K562 (cell line): ENCODE measurements around the gene SIRPA. TPM values are rescaled to one million over a fixed set of nuclear protein-coding genes. Genes with fewer than 3 reads are reported as not detected.

ENCODE experiments used
- ATAC-seq: fragments of 200-7000 bp; cut with Tn5 transposase; 3 replicates; pipeline ENCODE4 v1.9.1; 2020; ENCODE audit warnings: moderate library complexity
- BruUV-seq: library from RNA; stranded (reverse); fragments of 400-500 nt; replicated peaks from 2 replicates; lab custom pipeline; 2021; lab: Mats Ljungman, UMichigan
- CTCF ChIA-PET: fragments of 300-600 bp; formaldehyde crosslinking; extraction: SDS; loops from one replicate; lab custom pipeline; 2021; ENCODE audit warnings: low intra/inter-chr PET ratio; lab: Yijun Ruan, JAX
- POLR2A ChIA-PET: fragments of 300-600, 350-650 bp; sonication (Branson Sonifier 250); formaldehyde crosslinking; extraction: SDS; loops from one replicate; lab custom pipeline; 2021; ENCODE audit warnings: antibody characterized with exemption, inconsistent platforms; lab: Yijun Ruan, JAX
- DNase-seq, 4 experiments: peaks; one replicate each; pipeline versions ENCODE4 v3.0.0 to v3.0.0-alpha.2; 2011 to 2018; ENCODE audit warnings: low spot score in 3 of 4, mixed read lengths in 3 of 4; ENCODE audit errors: extremely low read depth in 1 of 4
- FAIRE-seq: peaks from 2 replicates; lab custom pipeline; 2011; peaks lifted over from hg19 to GRCh38; lab: Jason Lieb, UNC
- H2AFZ ChIP-seq: 2 replicates; pipeline ENCODE4 v1.6.0; 2011; ENCODE audit warnings: low read depth, low read length, control low read depth, inconsistent platforms
- H3K27ac ChIP-seq: fragments of 200-600 bp; 3 replicates; pipeline ENCODE4 v1.8.0; 2011; ENCODE audit warnings: low read depth, mild to moderate bottlenecking, control low read depth, inconsistent platforms, low read length, moderate library complexity, mixed read lengths; ENCODE audit errors: extremely low read depth
- H3K27me3 ChIP-seq, 2 experiments: fragments of 300-600 bp in 1 of 2; 2 replicates in 1 of 2; 3 replicates in 1 of 2; pipeline versions ENCODE4 v1.6.0 to v1.8.0; 2011; ENCODE audit warnings: inconsistent platforms in 2 of 2, low read length in 2 of 2, mild to moderate bottlenecking in 1 of 2, mixed read lengths in 1 of 2, moderate library complexity in 1 of 2; ENCODE audit not compliant: control insufficient read depth in 2 of 2, insufficient read depth in 2 of 2
- H3K36me3 ChIP-seq: fragments of 300-600 bp; 3 replicates; pipeline ENCODE4 v1.8.0; 2011; ENCODE audit warnings: mild to moderate bottlenecking, low read length, inconsistent platforms; ENCODE audit not compliant: control insufficient read depth, insufficient read depth
- H3K4me1 ChIP-seq, 2 experiments: fragments of 200-600 bp in 1 of 2; replicated peaks in 1 of 2; 2 replicates in 1 of 2; 3 replicates in 1 of 2; pipeline versions ENCODE4 v1.5.1 to v1.8.0; 2011; ENCODE audit warnings: inconsistent platforms in 2 of 2, low read length in 2 of 2, mild to moderate bottlenecking in 1 of 2, mixed read lengths in 1 of 2, moderate library complexity in 1 of 2; ENCODE audit not compliant: control insufficient read depth in 2 of 2, insufficient read depth in 2 of 2
- H3K4me2 ChIP-seq: 2 replicates; pipeline ENCODE4 v1.6.1; 2011; ENCODE audit warnings: low read length, control low read depth, inconsistent platforms, mixed read lengths; ENCODE audit not compliant: insufficient read depth
- H3K4me3 ChIP-seq: fragments of 200-600 bp; sonication (generic), shearing (Covaris generic); 2 replicates; pipeline ENCODE4 v1.5.1; 2016; ENCODE audit warnings: control low read depth, inconsistent platforms
- H3K79me2 ChIP-seq: fragments of 200-600 bp; 3 replicates; pipeline ENCODE4 v1.8.0; 2011; ENCODE audit warnings: low read length, inconsistent platforms; ENCODE audit not compliant: control insufficient read depth, insufficient read depth
- H3K9ac ChIP-seq, 2 experiments: 2 replicates each; pipeline versions ENCODE4 v1.6.0 to v1.6.1; 2011; ENCODE audit warnings: low read depth in 2 of 2, low read length in 2 of 2, control low read depth in 1 of 2, inconsistent platforms in 1 of 2, mild to moderate bottlenecking in 1 of 2, mixed read lengths in 1 of 2; ENCODE audit not compliant: insufficient read depth in 1 of 2
- H3K9me1 ChIP-seq: one replicate; pipeline ENCODE4 v1.6.0; 2011; ENCODE audit warnings: inconsistent platforms, mild to moderate bottlenecking, low read length, moderate library complexity; ENCODE audit not compliant: control insufficient read depth, insufficient read depth
- H3K9me3 ChIP-seq: replicated peaks from 2 replicates; pipeline ENCODE4 v1.5.1; 2011; ENCODE audit warnings: low read depth, low read length, inconsistent platforms; ENCODE audit not compliant: control insufficient read depth, insufficient read depth
- H4K20me1 ChIP-seq: replicated peaks from 2 replicates; pipeline ENCODE4 v1.6.1; 2011; ENCODE audit warnings: low read length, inconsistent platforms, mixed read lengths; ENCODE audit not compliant: control insufficient read depth, insufficient read depth
- ATF6 ChIP-seq: sonication (generic); formaldehyde crosslinking; IDR thresholded peaks from 2 replicates; pipeline ENCODE4 v1.4.0; 2020; ENCODE audit warnings: mild to moderate bottlenecking, missing genetic modification reagents
- CBX5 ChIP-seq: IDR thresholded peaks from 2 replicates; pipeline ENCODE4 v1.6.1; 2014; ENCODE audit warnings: low read depth, borderline replicate concordance
- CHD2 ChIP-seq: IDR thresholded peaks from 2 replicates; pipeline ENCODE4 v1.6.1; 2011; ENCODE audit warnings: low read depth, low read length
- EP400 ChIP-seq: fragments of 450-650 bp; IDR thresholded peaks from 2 replicates; pipeline ENCODE4 v1.6.1; 2017; ENCODE audit warnings: antibody characterized with exemption, mild to moderate bottlenecking, moderate library complexity
- HLTF ChIP-seq: fragments of 450-650 bp; IDR thresholded peaks from 2 replicates; pipeline ENCODE4 v1.6.1; 2016
- NCOR1 ChIP-seq: fragments of 450-650 bp; IDR thresholded peaks from 2 replicates; pipeline ENCODE4 v1.6.1; 2016; ENCODE audit warnings: mild to moderate bottlenecking, moderate library complexity
- WGBS: fragments of 100-300 bp; shearing (Covaris generic); methylation state at CpG from one replicate; pipeline ENCODE4 v1.1.6; 2016; ENCODE audit warnings: low coverage, mixed read lengths; ENCODE audit not compliant: insufficient coverage; ENCODE audit errors: missing lambda C conversion rate; 5-methylcytosine and 5-hydroxymethylcytosine counted together
- in situ Hi-C: fragments of 300-500 bp; cut with MboI; formaldehyde crosslinking; loops from 4 replicates; pipeline ENCODE4 v1.15.0; 2018; ENCODE audit warnings: inconsistent platforms, mixed read lengths
- intact Hi-C: fragments of 100-400 bp; cut with micrococcal nuclease; formaldehyde crosslinking; loops from 2 replicates; pipeline ENCODE4 v1.14.2; 2022
- polyA plus RNA-seq, 8 experiments: library from polyadenylated mRNA; depleted of rRNA in 4 of 8; stranded (reverse) in 5 of 8; unstranded in 3 of 8; fragments of >200 nt; fragmentation: Nextera tagmentation in 2 of 8; fragmentation: Illumina TruSeq in 1 of 8; extraction: Ambion mirVana in 2 of 8; extraction: Trizol in 1 of 8; gene quantifications; 2 replicates each; pipeline versions ENCODE4 v1.2.1 to v1.2.3, GENCODE V29; 2011 to 2014; ENCODE audit warnings: inconsistent platforms in 1 of 8, missing spikeins in 1 of 8
- total RNA-seq, 7 experiments: library from RNA; depleted of rRNA in 6 of 7; stranded (reverse); fragments of >200 nt in 6 of 7; fragmentation: Illumina TruSeq in 2 of 7; extraction: Trizol in 2 of 7; gene quantifications; 2 replicates each; pipeline versions ENCODE4 v1.2.1 to v1.2.3, GENCODE V29; 2011 to 2021; ENCODE audit warnings: low replicate concordance in 1 of 7
- TF ChIP-seq, protein P1 (sequence below): fragments of 250-450 bp; sonication (Bioruptor Pico); IDR thresholded peaks from 2 replicates; pipeline ENCODE4 v1.8.0; 2022; ENCODE audit warnings: inconsistent platforms, mild to moderate bottlenecking, moderate library complexity, borderline replicate concordance

SIRPA gene
- total and polyA plus RNA-seq, 9 of the 15 experiments (the other 6 are each of a cell fraction or from before 2014, with no cell fraction given): 0.01 to 0.40 (median 0.11) TPM; not detected in 2

- TF ChIP-seq ATF6 (CRISPR knock-in tag) (no peak), CHD2 (no peak), CBX5 (no peak), EP400 (no peak)
Measured at GRCh38 chr20:1900321-1900801, 5.2 kb downstream of the SIRPA start (continued).

- H3K4me3 ChIP-seq: no peak overlapping the region
- BruUV-seq: no TSS peak
- H3K27ac ChIP-seq: no peak overlapping the region
- TF ChIP-seq NCOR1: no peak
- TF ChIP-seq, protein P1, sequence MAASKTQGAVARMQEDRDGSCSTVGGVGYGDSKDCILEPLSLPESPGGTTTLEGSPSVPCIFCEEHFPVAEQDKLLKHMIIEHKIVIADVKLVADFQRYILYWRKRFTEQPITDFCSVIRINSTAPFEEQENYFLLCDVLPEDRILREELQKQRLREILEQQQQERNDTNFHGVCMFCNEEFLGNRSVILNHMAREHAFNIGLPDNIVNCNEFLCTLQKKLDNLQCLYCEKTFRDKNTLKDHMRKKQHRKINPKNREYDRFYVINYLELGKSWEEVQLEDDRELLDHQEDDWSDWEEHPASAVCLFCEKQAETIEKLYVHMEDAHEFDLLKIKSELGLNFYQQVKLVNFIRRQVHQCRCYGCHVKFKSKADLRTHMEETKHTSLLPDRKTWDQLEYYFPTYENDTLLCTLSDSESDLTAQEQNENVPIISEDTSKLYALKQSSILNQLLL: no peak
- TF ChIP-seq HLTF: no peak
- H4K20me1 ChIP-seq: no peaks in the 10 kb centered on the region
- 8% methylated on average over 17 of the region's 18 CpGs for WGBS
- DNase-seq (no peak), ATAC-seq (no peak), FAIRE-seq (no peak)
- in situ Hi-C loops: no loop called here
- intact Hi-C loops: no loop called here
- H3K4me2 ChIP-seq: no peak overlapping the region
- no peak overlapping the region for H2AFZ ChIP-seq
- H3K27me3 ChIP-seq: peaks cover 0 to 56% of the 10 kb centered on the region in 2 experiments; a peak in 3 of 5 replicates
- no peaks in the 10 kb centered on the region for H3K79me2 ChIP-seq
- H3K36me3 ChIP-seq: no peaks in the 10 kb centered on the region
- no peaks in the 10 kb centered on the region for H3K9me1 ChIP-seq
- no peaks in the 10 kb centered on the region for H3K9me3 ChIP-seq
- POLR2A ChIA-PET: no interaction called here
- no peak overlapping the region for H3K9ac ChIP-seq
- no peaks in the 10 kb centered on the region; a peak in 1 of 5 replicates for H3K4me1 ChIP-seq
- CTCF ChIA-PET: no interaction called here
Measured at GRCh38 chr20:1901704-1902103, 6.5 kb downstream of the SIRPA start.
